ENCODE measurements around the gene KCND3. TPM values are rescaled to one million over a fixed set of nuclear protein-coding genes. Genes with fewer than 3 reads are reported as not detected.

KCND3 gene
- total RNA-seq, 2 experiments from 2014 or later, result not detected

- Mint-ChIP-seq H3K4me3 (no peak overlapping the region), H3K27me3 (peaks cover 8% of the 10 kb centered on the region), H3K36me3 (no peaks in the 10 kb centered on the region), H3K27ac (no peak overlapping the region), H3K9me3 (no peaks in the 10 kb centered on the region), H3K4me1 (no peaks in the 10 kb centered on the region)
- DNase-seq (no peak), ATAC-seq (ENCODE audit: low read depth) (no peak)
- POLR2A ChIA-PET, result no interaction called here
These were observed 167.3 kb downstream of the KCND3 start for GRCh38 chr1:111822138-111822537.

DNA sequence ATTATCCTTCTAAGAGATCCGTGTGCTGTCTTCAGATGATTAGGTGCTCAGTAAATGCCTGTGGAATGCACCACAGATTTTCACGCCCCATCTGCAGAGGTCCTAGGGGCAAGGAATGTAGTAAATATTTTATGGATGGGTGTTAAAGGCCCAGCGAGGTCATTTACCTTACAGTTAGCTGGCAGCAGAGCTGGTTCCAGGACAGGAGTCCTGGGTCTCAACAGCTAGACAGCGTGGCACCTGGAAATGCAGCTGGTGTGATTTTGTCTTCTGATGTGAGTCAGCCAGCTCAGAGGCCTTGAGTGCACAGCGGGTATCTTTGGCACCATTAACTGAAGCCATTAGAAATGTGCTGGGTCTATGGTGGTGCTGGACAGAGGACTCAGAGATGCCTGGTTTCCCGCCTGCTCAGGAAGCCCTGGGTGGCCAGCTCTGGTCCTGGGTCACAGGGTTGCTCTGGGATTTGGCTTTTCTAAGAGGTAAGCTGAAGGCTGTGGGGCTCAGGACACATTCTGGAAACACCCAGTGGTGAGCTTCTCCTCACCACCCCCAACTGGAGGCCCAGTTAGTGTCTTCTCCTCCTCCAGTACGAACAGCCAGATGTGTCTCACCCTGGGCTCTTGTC is 168.2 kb downstream of the KCND3 start:
- DNase-seq (no peak), ATAC-seq (ENCODE audit: low read depth) (no peak)
- Mint-ChIP-seq H3K4me3 (no peak overlapping the region), H3K4me1 (no peaks in the 10 kb centered on the region), H3K9me3 (no peaks in the 10 kb centered on the region), H3K36me3 (no peaks in the 10 kb centered on the region), H3K27ac (no peak overlapping the region), H3K27me3 (peaks cover 11% of the 10 kb centered on the region)
- POLR2A ChIA-PET, result no interaction called here

DNA sequence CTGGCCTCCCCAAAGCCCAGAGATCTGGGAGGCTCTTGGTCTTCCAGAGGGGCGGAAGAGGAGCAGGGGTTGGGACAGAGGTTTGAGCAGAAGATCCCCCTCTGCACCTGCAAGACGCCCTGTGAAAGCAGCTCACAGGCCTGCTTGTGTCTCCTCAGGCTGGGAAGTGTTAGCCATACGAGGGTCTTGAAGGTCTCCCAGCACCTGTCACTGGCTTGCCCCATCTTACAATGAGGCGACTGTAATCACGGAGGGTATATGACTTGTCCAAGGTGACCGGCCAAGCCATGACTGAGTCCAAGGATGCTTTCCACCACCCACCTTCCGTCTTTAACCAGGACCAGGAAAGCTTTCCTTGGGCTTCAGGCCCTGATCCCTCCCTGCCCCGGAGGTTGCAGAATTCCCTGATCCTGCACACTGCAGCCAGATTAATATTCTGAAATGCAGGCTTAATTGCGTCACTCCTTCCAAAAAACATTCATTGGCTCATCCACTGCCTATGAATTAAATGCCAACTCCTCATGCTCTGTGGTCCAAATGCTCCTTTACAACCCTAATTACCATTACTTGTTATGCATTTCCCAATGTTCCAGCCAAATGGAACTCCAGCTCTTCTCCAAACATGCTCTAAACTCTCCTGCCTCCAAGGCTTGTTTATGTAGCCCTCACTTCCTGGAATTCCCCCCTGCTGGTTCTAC is 169.8 kb downstream of the KCND3 start:
- no peaks in the 10 kb centered on the region for H3K36me3 Mint-ChIP-seq
- no peak for DNase-seq
- no peak for ATAC-seq (ENCODE audit: low read depth)
- POLR2A ChIA-PET, result no interaction called here
- no peaks in the 10 kb centered on the region for H3K4me1 Mint-ChIP-seq
- H3K4me3 Mint-ChIP-seq, result no peak overlapping the region
- H3K27ac Mint-ChIP-seq, result no peak overlapping the region
- H3K27me3 Mint-ChIP-seq, result peaks cover 10% of the 10 kb centered on the region
- no peaks in the 10 kb centered on the region for H3K9me3 Mint-ChIP-seq

GRCh38 chr1:111818546-111818945 is 170.9 kb downstream of the KCND3 start:
- ATAC-seq (ENCODE audit: low read depth) (no peak), DNase-seq (no peak)
- H3K4me1 Mint-ChIP-seq, result no peaks in the 10 kb centered on the region
- POLR2A ChIA-PET, result no interaction called here
- H3K4me3 Mint-ChIP-seq, result no peak overlapping the region
- no peaks in the 10 kb centered on the region for H3K9me3 Mint-ChIP-seq
- H3K27me3 Mint-ChIP-seq, result peaks cover 8% of the 10 kb centered on the region
- H3K27ac Mint-ChIP-seq, result no peak overlapping the region
- H3K36me3 Mint-ChIP-seq, result no peaks in the 10 kb centered on the region

GRCh38 chr1:111818081-111818480 is 171.4 kb downstream of the KCND3 start:
- peaks cover 6% of the 10 kb centered on the region for H3K27me3 Mint-ChIP-seq
- POLR2A ChIA-PET, result no interaction called here
- H3K9me3 Mint-ChIP-seq, result no peaks in the 10 kb centered on the region
- DNase-seq (no peak), ATAC-seq (ENCODE audit: low read depth) (no peak)
- H3K4me3 Mint-ChIP-seq, result no peak overlapping the region
- H3K27ac Mint-ChIP-seq, result no peak overlapping the region
- H3K4me1 Mint-ChIP-seq, result no peaks in the 10 kb centered on the region
- H3K36me3 Mint-ChIP-seq, result no peaks in the 10 kb centered on the region

DNA sequence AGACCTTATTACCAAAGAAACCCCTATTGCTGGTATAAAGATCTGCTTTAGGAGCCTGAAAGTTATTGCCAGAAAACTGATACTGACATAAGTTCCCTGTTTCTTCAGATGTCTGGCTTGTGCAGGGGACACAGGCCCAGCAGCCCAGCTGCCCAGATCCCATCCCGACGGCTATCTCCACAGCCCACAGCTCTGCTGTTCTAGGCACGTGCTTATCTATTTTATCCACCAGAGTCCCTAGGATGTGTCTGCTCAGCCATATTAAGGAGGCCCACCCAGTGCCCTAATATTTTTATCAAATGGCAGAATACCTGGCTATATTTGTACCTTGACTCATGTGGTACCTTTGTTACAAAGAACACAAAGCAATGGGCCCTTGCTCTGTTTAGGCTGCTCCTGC is 174.8 kb downstream of the KCND3 start:
- ATAC-seq (ENCODE audit: low read depth) (no peak), DNase-seq (no peak)
- Mint-ChIP-seq H3K27me3 (peaks cover 7% of the 10 kb centered on the region), H3K9me3 (no peaks in the 10 kb centered on the region), H3K4me3 (no peak overlapping the region), H3K36me3 (no peaks in the 10 kb centered on the region), H3K4me1 (no peaks in the 10 kb centered on the region), H3K27ac (no peak overlapping the region)
- POLR2A ChIA-PET, result no interaction called here

GRCh38 chr1:111814305-111814628 is 175.2 kb downstream of the KCND3 start:
- Mint-ChIP-seq H3K4me1 (no peaks in the 10 kb centered on the region), H3K36me3 (no peaks in the 10 kb centered on the region), H3K4me3 (no peak overlapping the region), H3K9me3 (no peaks in the 10 kb centered on the region), H3K27me3 (peaks cover 7% of the 10 kb centered on the region), H3K27ac (no peak overlapping the region)
- POLR2A ChIA-PET, result no interaction called here
- ATAC-seq (ENCODE audit: low read depth) (no peak), DNase-seq (no peak)

- H3K9me3 Mint-ChIP-seq, result no peaks in the 10 kb centered on the region
- H3K4me3 Mint-ChIP-seq, result no peak overlapping the region
- H3K4me1 Mint-ChIP-seq, result no peaks in the 10 kb centered on the region
- peaks cover 7% of the 10 kb centered on the region for H3K27me3 Mint-ChIP-seq
- POLR2A ChIA-PET, result no interaction called here
- no peaks in the 10 kb centered on the region for H3K36me3 Mint-ChIP-seq
- no peak overlapping the region for H3K27ac Mint-ChIP-seq
- DNase-seq (no peak), ATAC-seq (ENCODE audit: low read depth) (no peak)
These were observed 175.8 kb downstream of the KCND3 start for GRCh38 chr1:111813440-111814304.

GRCh38 chr1:111812306-111812705 is 177.2 kb downstream of the KCND3 start:
- no peak for ATAC-seq (ENCODE audit: low read depth)
- POLR2A ChIA-PET, result no interaction called here
- no peak overlapping the region for H3K27ac Mint-ChIP-seq

GRCh38 chr1:111811891-111812290 is 177.6 kb downstream of the KCND3 start:
- H3K9me3 Mint-ChIP-seq, result no peaks in the 10 kb centered on the region
- no peaks in the 10 kb centered on the region for H3K36me3 Mint-ChIP-seq
- H3K27ac Mint-ChIP-seq, result no peak overlapping the region
- POLR2A ChIA-PET, result no interaction called here
- no peak overlapping the region for H3K4me3 Mint-ChIP-seq
- no peaks in the 10 kb centered on the region for H3K4me1 Mint-ChIP-seq
- DNase-seq (no peak), ATAC-seq (ENCODE audit: low read depth) (no peak)
- H3K27me3 Mint-ChIP-seq, result peaks cover 10% of the 10 kb centered on the region

More at GRCh38 chr1:111812306-111812705, 177.2 kb downstream of the KCND3 start:
- H3K9me3 Mint-ChIP-seq, result no peaks in the 10 kb centered on the region
- H3K4me1 Mint-ChIP-seq, result no peaks in the 10 kb centered on the region
- peaks cover 10% of the 10 kb centered on the region for H3K27me3 Mint-ChIP-seq
- H3K36me3 Mint-ChIP-seq, result no peaks in the 10 kb centered on the region
- no peak overlapping the region for H3K4me3 Mint-ChIP-seq
- no peak for DNase-seq

GRCh38 chr1:111805251-111805650 is 184.2 kb downstream of the KCND3 start:
- Mint-ChIP-seq H3K9me3 (no peaks in the 10 kb centered on the region), H3K27me3 (peaks cover 3% of the 10 kb centered on the region), H3K36me3 (no peaks in the 10 kb centered on the region), H3K4me3 (no peak overlapping the region), H3K4me1 (no peaks in the 10 kb centered on the region), H3K27ac (no peak overlapping the region)
- no peak for DNase-seq
- POLR2A ChIA-PET, result no interaction called here
- ATAC-seq (ENCODE audit: low read depth), result no peak

DNA sequence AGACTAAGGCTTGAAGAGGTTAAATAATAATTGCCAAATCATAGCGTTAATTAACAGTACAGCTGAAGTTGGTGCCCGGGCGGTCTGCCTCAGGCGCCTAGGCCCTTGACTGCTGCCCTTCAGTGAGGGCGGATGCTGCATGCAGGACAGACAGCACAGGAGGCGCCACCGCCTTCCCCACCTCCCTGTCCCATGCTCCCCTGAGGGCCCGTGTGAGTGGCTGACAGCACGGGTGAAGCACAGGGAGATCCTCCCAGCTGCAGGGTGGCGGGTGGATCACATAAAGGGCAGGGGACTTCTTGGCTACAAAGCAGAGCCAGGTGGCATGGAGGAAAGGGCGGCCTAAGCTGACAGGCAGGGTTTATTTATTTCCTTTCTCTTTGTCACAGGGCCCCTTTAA is 184.7 kb downstream of the KCND3 start:
- H3K27ac Mint-ChIP-seq, result no peak overlapping the region
- POLR2A ChIA-PET, result no interaction called here
- ATAC-seq (ENCODE audit: low read depth) (no peak), DNase-seq (no peak)
- H3K4me3 Mint-ChIP-seq, result no peak overlapping the region
- no peaks in the 10 kb centered on the region for H3K4me1 Mint-ChIP-seq
- H3K9me3 Mint-ChIP-seq, result no peaks in the 10 kb centered on the region
- H3K36me3 Mint-ChIP-seq, result no peaks in the 10 kb centered on the region
- H3K27me3 Mint-ChIP-seq, result peaks cover 3% of the 10 kb centered on the region

GRCh38 chr1:111803951-111804350 is 185.5 kb downstream of the KCND3 start:
- DNase-seq, result no peak
- Mint-ChIP-seq H3K4me3 (no peak overlapping the region), H3K27me3 (peaks cover 3% of the 10 kb centered on the region), H3K9me3 (no peaks in the 10 kb centered on the region), H3K36me3 (no peaks in the 10 kb centered on the region), H3K4me1 (no peaks in the 10 kb centered on the region), H3K27ac (no peak overlapping the region)
- POLR2A ChIA-PET, result no interaction called here
- ATAC-seq (ENCODE audit: low read depth), result no peak

- Mint-ChIP-seq H3K9me3 (no peaks in the 10 kb centered on the region), H3K4me1 (no peaks in the 10 kb centered on the region), H3K27me3 (no peaks in the 10 kb centered on the region), H3K4me3 (no peak overlapping the region), H3K36me3 (no peaks in the 10 kb centered on the region), H3K27ac (no peak overlapping the region)
- POLR2A ChIA-PET, result no interaction called here
- DNase-seq (no peak), ATAC-seq (ENCODE audit: low read depth) (no peak)
These were observed 186.5 kb downstream of the KCND3 start for GRCh38 chr1:111802984-111803383.
